Lower leg skin (tissue), 4 donors: ENCODE results near the gene KYAT1. TPM values are rescaled to one million over a fixed set of nuclear protein-coding genes. Genes with fewer than 3 reads are reported as not detected.
"Not testable (repeated sequence)": the region's sequence is repeated elsewhere in the genome, so short reads cannot be mapped to it uniquely, and the experiment has no call there.

ENCODE experiments used
- DNase-seq, 2 donors: peaks; one replicate each; pipeline ENCODE4 v3.0.0-alpha.2; 2019; ENCODE audit warnings: low spot score in 2 of 2
- H3K4me3 ChIP-seq: fragments of 200-600 bp; sonication (generic); 2 replicates; pipeline ENCODE4 v1.5.1; 2017; ENCODE audit warnings: mild to moderate bottlenecking, low read depth; ENCODE audit not compliant: poor library complexity, severe bottlenecking
- POLR2A ChIP-seq, 2 donors: fragments of 450-650 bp; IDR thresholded peaks; one replicate each; pipeline ENCODE4 v1.6.1; 2016 to 2017; ENCODE audit warnings: antibody characterized with exemption in 2 of 2, mild to moderate bottlenecking in 1 of 2, moderate library complexity in 1 of 2
- WGBS, 2 donors: methylation state at CpG; one replicate each; pipeline ENCODE4 v1.1.5; 2018; 5-methylcytosine and 5-hydroxymethylcytosine counted together
- intact Hi-C: fragments of 100-400 bp; cut with DNase I; formaldehyde crosslinking; loops from one replicate; pipeline ENCODE4 v1.15.0; 2023; ENCODE audit warnings: low total_unique reads
- total RNA-seq, 4 donors: library from RNA; depleted of rRNA; stranded (reverse); fragments of >200 nt; gene quantifications; one replicate each; pipeline ENCODE4 v1.1.0, GENCODE V29; 2016
- TF ChIP-seq, protein P1 (sequence below), 3 donors: fragments of 450-650 bp; IDR thresholded peaks; one replicate each; pipeline ENCODE4 v1.5.1; 2016; ENCODE audit warnings: antibody characterized with exemption in 3 of 3, mild to moderate bottlenecking in 3 of 3, moderate library complexity in 2 of 3

Gene KYAT1
- total RNA-seq, 4 donors from 2014 or later, result 8.2 to 19.4 (median 10.9) TPM

DNA sequence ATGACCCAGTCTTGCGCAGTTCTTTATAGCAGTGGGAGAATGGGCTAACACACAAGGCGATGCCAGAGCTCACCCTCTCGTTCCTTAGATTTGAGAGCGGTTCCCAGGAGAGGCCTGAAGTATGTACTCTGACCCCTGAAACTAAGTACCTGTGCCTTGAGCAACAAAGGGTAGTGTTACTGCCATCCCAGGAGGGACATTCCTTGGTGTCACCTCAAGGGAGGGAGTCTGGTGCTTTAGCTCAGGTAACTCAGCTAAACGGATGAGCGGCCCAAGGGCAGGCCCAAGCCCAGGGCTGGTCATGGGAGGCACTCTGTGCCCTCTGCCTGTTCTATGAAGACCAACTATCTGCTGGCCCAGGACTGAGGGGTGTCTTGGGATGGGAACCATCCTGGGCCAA is 20.2 kb downstream of the KYAT1 start:
- DNase-seq, result no peak
- no peak overlapping the region for H3K4me3 ChIP-seq
- intact Hi-C loops, result loop anchor here (5.0 kb wide), 1 partner anchor 66 kb away; no protein-coding TSS in a partner anchor
- 79 to 94% methylated on average over 5 to 6 of the region's 6 CpGs for WGBS, 2 donors
- no peak for TF ChIP-seq POLR2A (IDR thresholded peaks at IDR 0.05)
- TF ChIP-seq, protein P1, sequence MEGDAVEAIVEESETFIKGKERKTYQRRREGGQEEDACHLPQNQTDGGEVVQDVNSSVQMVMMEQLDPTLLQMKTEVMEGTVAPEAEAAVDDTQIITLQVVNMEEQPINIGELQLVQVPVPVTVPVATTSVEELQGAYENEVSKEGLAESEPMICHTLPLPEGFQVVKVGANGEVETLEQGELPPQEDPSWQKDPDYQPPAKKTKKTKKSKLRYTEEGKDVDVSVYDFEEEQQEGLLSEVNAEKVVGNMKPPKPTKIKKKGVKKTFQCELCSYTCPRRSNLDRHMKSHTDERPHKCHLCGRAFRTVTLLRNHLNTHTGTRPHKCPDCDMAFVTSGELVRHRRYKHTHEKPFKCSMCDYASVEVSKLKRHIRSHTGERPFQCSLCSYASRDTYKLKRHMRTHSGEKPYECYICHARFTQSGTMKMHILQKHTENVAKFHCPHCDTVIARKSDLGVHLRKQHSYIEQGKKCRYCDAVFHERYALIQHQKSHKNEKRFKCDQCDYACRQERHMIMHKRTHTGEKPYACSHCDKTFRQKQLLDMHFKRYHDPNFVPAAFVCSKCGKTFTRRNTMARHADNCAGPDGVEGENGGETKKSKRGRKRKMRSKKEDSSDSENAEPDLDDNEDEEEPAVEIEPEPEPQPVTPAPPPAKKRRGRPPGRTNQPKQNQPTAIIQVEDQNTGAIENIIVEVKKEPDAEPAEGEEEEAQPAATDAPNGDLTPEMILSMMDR (IDR thresholded peaks at IDR 0.05), result no peak

DNA sequence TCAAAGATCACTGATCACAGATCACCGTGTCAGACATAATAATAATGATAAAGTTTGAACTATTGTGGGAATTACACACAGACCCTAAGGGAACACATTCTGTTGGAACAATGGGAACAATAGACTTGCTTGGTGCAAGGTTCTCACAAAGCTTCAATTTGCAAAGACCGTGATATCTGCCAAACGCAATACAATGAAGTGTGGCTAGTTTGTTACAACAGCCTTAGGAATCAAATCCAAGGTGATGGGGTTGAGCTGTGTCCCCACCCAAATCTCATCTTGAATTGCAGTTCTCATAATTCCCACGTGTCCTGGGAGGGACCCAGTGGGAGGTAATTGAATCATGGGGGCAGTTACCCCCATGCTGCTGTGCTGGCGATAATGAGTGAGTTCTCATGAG is 20.8 kb downstream of the KYAT1 start:
- 83 to 84% methylated on average over 5 of the region's 5 CpGs for WGBS, 2 donors
- TF ChIP-seq POLR2A (IDR thresholded peaks at IDR 0.05), result no peak
- TF ChIP-seq, protein P1 (IDR thresholded peaks at IDR 0.05), result no peak
- no peak overlapping the region for H3K4me3 ChIP-seq
- intact Hi-C loops, result loop anchor here (5.0 kb wide), 1 partner anchor 66 kb away; no protein-coding TSS in a partner anchor
- DNase-seq, result no peak

DNA sequence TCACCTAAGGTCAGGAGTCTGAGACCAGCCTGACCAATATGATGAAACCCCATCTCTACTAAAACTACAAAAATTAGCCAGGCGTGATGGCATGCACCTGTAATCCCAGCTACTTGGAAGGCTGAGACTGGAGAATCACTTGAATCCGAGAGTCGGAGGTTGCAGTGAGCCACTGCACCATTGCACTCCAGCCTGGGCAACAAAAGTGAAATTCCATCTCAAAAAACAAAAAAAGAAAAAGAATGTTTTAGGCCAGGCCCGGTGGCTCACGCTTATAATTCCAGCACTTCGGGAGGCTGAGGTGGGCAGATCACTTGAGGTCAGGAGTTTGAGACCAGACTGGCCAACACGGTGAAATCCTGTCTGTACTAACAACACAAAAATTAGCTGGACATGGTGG is 23.3 kb downstream of the KYAT1 start:
- H3K4me3 ChIP-seq, intact Hi-C loops, DNase-seq: not testable (repeated sequence)
- WGBS, 2 donors, result 93 to 95% methylated on average over 7 of the region's 7 CpGs

DNA sequence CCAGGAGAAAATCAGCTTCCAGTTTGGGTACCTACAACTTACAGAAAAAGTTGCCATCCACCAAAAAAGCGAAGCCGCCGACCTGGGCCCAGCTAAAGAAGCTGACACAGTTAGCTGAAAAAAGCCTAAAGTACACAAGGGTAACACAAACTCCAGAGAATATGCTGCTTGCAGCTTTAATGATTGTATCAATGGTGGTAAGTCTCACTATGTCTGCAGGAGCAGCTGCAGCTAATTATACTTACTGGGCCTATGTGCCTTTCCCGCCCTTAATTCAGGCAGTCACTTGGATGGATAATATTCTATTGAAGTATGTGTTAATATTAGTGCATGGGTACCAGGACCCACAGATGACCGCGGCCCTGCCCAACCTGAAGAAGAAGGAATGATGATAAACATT is 27.3 kb downstream of the KYAT1 start:
- DNase-seq, result not testable (repeated sequence)
- WGBS, 2 donors, result 90% methylated on average over 6 of the region's 6 CpGs

DNA sequence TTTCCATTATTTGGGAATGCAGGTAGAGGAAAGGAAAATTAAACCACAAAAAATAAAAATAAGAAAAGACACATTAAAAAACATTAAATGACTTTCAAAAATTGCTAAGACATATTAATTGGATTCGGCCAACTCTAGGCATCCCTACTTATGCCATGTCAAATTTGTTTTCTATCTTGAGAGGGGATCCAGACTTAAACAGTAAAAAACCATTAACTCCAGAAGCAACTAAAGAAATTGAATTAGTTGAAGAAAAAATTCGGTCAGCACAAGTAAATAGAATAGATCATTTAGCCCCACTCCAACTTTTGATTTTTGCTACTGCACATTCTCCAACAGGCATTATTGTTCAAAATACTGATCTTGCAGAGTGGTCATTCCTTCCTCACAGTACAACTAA is 29.1 kb downstream of the KYAT1 start:
- 69 to 92% methylated on average over 2 of the region's 2 CpGs for WGBS, 2 donors
- intact Hi-C loops, H3K4me3 ChIP-seq, DNase-seq: not testable (repeated sequence)

More for the DNA sequence above, 27.3 kb downstream of the KYAT1 start:
- H3K4me3 ChIP-seq, intact Hi-C loops: not testable (repeated sequence)

DNA sequence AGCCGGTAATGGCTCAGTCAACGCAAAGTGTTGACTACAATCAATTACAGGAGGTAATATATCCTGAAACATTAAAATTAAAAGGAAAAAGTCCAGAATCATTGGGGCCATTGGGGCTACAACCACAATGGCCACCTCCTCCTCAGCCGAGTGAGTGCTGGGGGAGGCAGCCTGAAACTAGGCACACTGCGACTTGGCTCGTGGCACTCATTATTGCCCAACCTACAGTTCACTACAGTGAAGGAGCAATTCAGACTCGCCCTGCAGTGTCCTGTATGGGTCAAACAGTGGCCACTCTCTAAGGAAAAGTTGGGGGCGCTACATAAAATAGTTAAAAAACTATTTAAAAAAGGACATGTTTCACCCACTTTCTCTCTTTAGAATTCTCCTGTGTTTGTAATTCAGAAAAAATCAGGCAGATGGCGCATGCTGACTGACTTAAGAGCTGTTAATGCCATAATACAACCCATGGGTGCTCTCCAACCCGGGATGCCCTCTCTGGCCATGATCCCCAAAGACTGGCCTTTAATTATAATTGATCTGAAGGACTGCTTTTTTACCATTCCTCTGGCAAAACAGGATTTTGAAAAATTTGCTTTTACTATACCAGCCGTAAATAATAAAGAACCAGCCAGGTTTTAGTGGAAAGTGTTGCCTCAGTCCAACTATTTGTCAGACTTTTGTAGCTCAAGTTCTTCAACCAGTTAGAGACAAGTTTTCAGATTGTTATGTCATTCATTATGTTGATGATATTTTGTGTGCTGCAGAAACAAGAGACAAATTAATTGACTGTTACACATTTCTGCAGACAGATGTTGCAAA is 29.8 kb downstream of the KYAT1 start:
- H3K4me3 ChIP-seq, intact Hi-C loops, DNase-seq: not testable (repeated sequence)
- TF ChIP-seq, protein P1 (IDR thresholded peaks at IDR 0.05), result peak in 1 of 3 donors; percentile 19
- WGBS, 2 donors, result 57 to 61% methylated on average over 10 of the region's 10 CpGs

DNA sequence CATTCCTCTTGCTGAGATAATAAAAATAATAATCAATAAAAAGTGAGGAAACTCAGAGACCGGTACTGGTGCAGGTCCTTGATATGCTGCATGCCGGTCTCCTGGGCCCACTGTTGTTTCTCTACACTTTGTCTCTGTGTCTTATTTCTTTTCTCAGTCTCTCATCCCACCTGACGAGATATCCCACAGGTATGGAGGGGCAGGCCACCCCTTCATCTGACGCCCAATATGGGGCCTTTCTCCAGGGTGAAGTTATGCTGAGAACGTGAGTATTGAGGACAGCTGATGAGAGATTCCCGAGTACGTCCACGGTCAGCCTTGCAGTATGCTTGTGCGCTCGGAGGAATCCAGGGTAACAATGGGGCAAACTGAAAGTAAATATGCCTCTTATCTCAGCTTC is 30.7 kb downstream of the KYAT1 start:
- whole genome bisulfite sequencing, 2 donors, result 92 to 98% methylated on average over 10 of the region's 10 CpGs
- intact Hi-C loops, DNase-seq, H3K4me3 ChIP-seq: not testable (repeated sequence)

DNA sequence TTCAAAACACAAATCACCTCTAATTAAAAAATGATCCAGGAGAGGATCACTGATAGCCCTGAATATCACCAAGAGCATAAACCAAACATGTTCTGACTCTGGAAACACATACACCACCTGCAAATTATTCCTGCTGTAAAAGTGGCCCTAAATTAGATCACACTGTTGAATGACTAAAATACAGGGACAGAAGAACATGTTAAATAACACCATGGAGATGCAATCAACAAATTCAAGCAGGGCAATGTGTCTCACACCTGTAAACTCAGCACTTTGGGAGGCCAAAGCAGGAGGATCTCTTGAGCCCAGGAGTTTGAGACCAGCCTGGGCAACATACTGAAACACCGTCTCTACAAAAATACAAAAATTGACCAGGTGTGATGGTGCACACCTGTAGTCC is 33.9 kb downstream of the KYAT1 start:
- no peak for DNase-seq
- WGBS, 2 donors, result 100% methylated on average over 1 of the region's 1 CpG
- intact Hi-C loops, result no loop called here
- TF ChIP-seq, protein P1 (IDR thresholded peaks at IDR 0.05), result no peak
- H3K4me3 ChIP-seq, result no peak overlapping the region
